ENCODE measurements around the gene DPH6. TPM values are rescaled to one million over a fixed set of nuclear protein-coding genes. Genes with fewer than 3 reads are reported as not detected.

DPH6 gene
- total and polyA plus RNA-seq, 2 experiments from 2014 or later, result 7.8 to 9.8 TPM

GRCh38 chr15:35540021-35540420, 5.9 kb downstream of the DPH6 start:
- no peak for TF ChIP-seq CTCF (IDR thresholded peaks at IDR 0.05; ENCODE audit: low read depth, low read length)
- no peak overlapping the region for H3K4me3 ChIP-seq
- H3K4me1 ChIP-seq (ENCODE audit: low read depth), result peaks cover 14% of the 10 kb centered on the region
- H3K27ac ChIP-seq, result no peak overlapping the region
- H3K36me3 ChIP-seq, result no peaks in the 10 kb centered on the region
- H3K27me3 ChIP-seq, result no peaks in the 10 kb centered on the region
- no peaks in the 10 kb centered on the region for H3K9me3 ChIP-seq (ENCODE audit: low read depth)
- no peak for DNase-seq (ENCODE audit: low read depth in 1 of 2, low spot score in 1 of 2)

- DNase-seq (ENCODE audit: low read depth in 1 of 2, low spot score in 1 of 2), result no peak
- no peak for TF ChIP-seq CTCF (IDR thresholded peaks at IDR 0.05; ENCODE audit: low read depth, low read length)
- Histone ChIP-seq H3K4me3 (no peak overlapping the region), H3K27me3 (no peaks in the 10 kb centered on the region), H3K36me3 (no peaks in the 10 kb centered on the region), H3K27ac (no peak overlapping the region), H3K4me1 (ENCODE audit: low read depth) (no peaks in the 10 kb centered on the region), H3K9me3 (ENCODE audit: low read depth) (no peaks in the 10 kb centered on the region)
Measured at GRCh38 chr15:35535365-35535916, 10.5 kb downstream of the DPH6 start.

GRCh38 chr15:35533130-35534110, 12.5 kb downstream of the DPH6 start:
- no peak overlapping the region for H3K4me3 ChIP-seq
- H3K4me1 ChIP-seq (ENCODE audit: low read depth), result no peaks in the 10 kb centered on the region
- no peak for DNase-seq (ENCODE audit: low read depth in 1 of 2, low spot score in 1 of 2)
- H3K27ac ChIP-seq, result no peak overlapping the region
- H3K27me3 ChIP-seq, result no peaks in the 10 kb centered on the region
- TF ChIP-seq CTCF (IDR thresholded peaks at IDR 0.05; ENCODE audit: low read depth, low read length), result no peak
- H3K36me3 ChIP-seq, result no peaks in the 10 kb centered on the region
- no peaks in the 10 kb centered on the region for H3K9me3 ChIP-seq (ENCODE audit: low read depth)

GRCh38 chr15:35530698-35531097, 15.3 kb downstream of the DPH6 start:
- Histone ChIP-seq H3K9me3 (ENCODE audit: low read depth) (no peaks in the 10 kb centered on the region), H3K4me3 (no peak overlapping the region), H3K27ac (no peak overlapping the region), H3K4me1 (ENCODE audit: low read depth) (no peaks in the 10 kb centered on the region), H3K27me3 (no peaks in the 10 kb centered on the region), H3K36me3 (no peaks in the 10 kb centered on the region)
- no peak for DNase-seq (ENCODE audit: low read depth in 1 of 2, low spot score in 1 of 2)
- no peak for TF ChIP-seq CTCF (IDR thresholded peaks at IDR 0.05; ENCODE audit: low read depth, low read length)

GRCh38 chr15:35529784-35530183, 16.2 kb downstream of the DPH6 start:
- no peak for DNase-seq (ENCODE audit: low read depth in 1 of 2, low spot score in 1 of 2)
- no peaks in the 10 kb centered on the region for H3K27me3 ChIP-seq
- TF ChIP-seq CTCF (IDR thresholded peaks at IDR 0.05; ENCODE audit: low read depth, low read length), result no peak
- no peak overlapping the region for H3K4me3 ChIP-seq
- H3K4me1 ChIP-seq (ENCODE audit: low read depth), result no peaks in the 10 kb centered on the region
- H3K27ac ChIP-seq, result no peak overlapping the region
- no peaks in the 10 kb centered on the region for H3K36me3 ChIP-seq
- no peaks in the 10 kb centered on the region for H3K9me3 ChIP-seq (ENCODE audit: low read depth)
